B cell (primary cell): ENCODE data around the gene ZNF598. TPM values are rescaled to one million over a fixed set of nuclear protein-coding genes. Genes with fewer than 3 reads are reported as not detected.

Experiments
- ATAC-seq: fragments of 200-7000 bp; cut with Tn5 transposase; one replicate; pipeline ENCODE4 v1.10.0; 2021; ENCODE audit warnings: low read depth, mild to moderate bottlenecking, moderate number of reproducible peaks, moderate library complexity
- CTCF ChIA-PET: fragments of 350-600 bp; sonication (Branson Sonifier 250); formaldehyde crosslinking; loops from one replicate; lab custom pipeline; 2021; ENCODE audit warnings: antibody characterized with exemption, inconsistent platforms; lab: Charles Lee
- POLR2A ChIA-PET: fragments of 350-600 bp; sonication (Branson Sonifier 250); formaldehyde crosslinking; loops from one replicate; lab custom pipeline; 2021; ENCODE audit warnings: antibody characterized with exemption; lab: Charles Lee
- DNase-seq: peaks from one replicate; pipeline ENCODE4 v3.0.0; 2013
- H2AFZ ChIP-seq: 2 replicates; pipeline ENCODE4 v1.6.1; 2012; ENCODE audit warnings: mild to moderate bottlenecking, low read depth, low read length; ENCODE audit not compliant: insufficient read depth, poor library complexity, severe bottlenecking
- H3K27ac ChIP-seq, 2 donors: 1 replicate in 1 of 2; 2 replicates in 1 of 2; pipeline ENCODE4 v1.5.1; 2012 to 2013; ENCODE audit warnings: low read length in 2 of 2, mild to moderate bottlenecking in 2 of 2, moderate library complexity in 1 of 2
- H3K27me3 ChIP-seq, 4 experiments: fragments of 200-600 bp in 1 of 4; sonication (generic) in 1 of 4; replicated peaks in 1 of 4; 1 replicate in 2 of 4; 2 replicates in 2 of 4; pipeline versions ENCODE4 v1.6.1 to v1.7.0; 2013 to 2016; ENCODE audit warnings: low read length in 3 of 4, mild to moderate bottlenecking in 2 of 4, mixed read lengths in 1 of 4, moderate library complexity in 1 of 4; ENCODE audit not compliant: insufficient read depth in 4 of 4, control insufficient read depth in 3 of 4; ENCODE audit errors: control extremely low read depth in 1 of 4
- H3K36me3 ChIP-seq, 2 experiments: replicated peaks in 1 of 2; 1 replicate in 1 of 2; 2 replicates in 1 of 2; pipeline versions ENCODE4 v1.6.1 to v1.7.1; 2013; ENCODE audit warnings: low read length in 1 of 2; ENCODE audit not compliant: insufficient read depth in 2 of 2, control insufficient read depth in 1 of 2; ENCODE audit errors: control extremely low read depth in 1 of 2, extremely low read depth in 1 of 2
- H3K4me1 ChIP-seq, 2 donors: fragments of 200-600 bp in 1 of 2; sonication (generic) in 1 of 2; 1 replicate in 1 of 2; 2 replicates in 1 of 2; pipeline versions ENCODE4 v1.5.1 to v1.6.1; 2013 to 2017; ENCODE audit warnings: low read length in 2 of 2; ENCODE audit not compliant: control insufficient read depth in 2 of 2, insufficient read depth in 2 of 2
- H3K4me2 ChIP-seq: replicated peaks from 2 replicates; pipeline ENCODE3; 2012; ENCODE audit warnings: mild to moderate bottlenecking, low read depth, low read length; ENCODE audit not compliant: poor library complexity, severe bottlenecking
- H3K4me3 ChIP-seq, 5 experiments: fragments of 200-600 bp in 1 of 5; sonication (generic) in 1 of 5; 1 replicate in 3 of 5; 2 replicates in 2 of 5; pipeline versions ENCODE4 v1.5.1 to v1.7.0; 2011 to 2016; ENCODE audit warnings: low read length in 4 of 5, mild to moderate bottlenecking in 4 of 5, low read depth in 2 of 5, control low read depth in 1 of 5, moderate library complexity in 1 of 5; ENCODE audit not compliant: insufficient read depth in 1 of 5; ENCODE audit errors: control extremely low read depth in 1 of 5, extremely low read depth in 1 of 5
- H3K79me2 ChIP-seq: fragments of 200-600 bp; sonication (generic); one replicate; pipeline ENCODE4 v1.6.0; 2016; ENCODE audit warnings: low read length; ENCODE audit not compliant: control insufficient read depth, insufficient read depth
- H3K9ac ChIP-seq: fragments of 200-600 bp; sonication (generic); 2 replicates; pipeline ENCODE4 v1.6.1; 2017; ENCODE audit warnings: mild to moderate bottlenecking, low read length, moderate library complexity
- H3K9me3 ChIP-seq, 3 donors: one replicate each; pipeline versions ENCODE4 v1.6.1 to v1.7.1; 2013; ENCODE audit warnings: low read length in 2 of 3; ENCODE audit not compliant: control insufficient read depth in 2 of 3, insufficient read depth in 1 of 3; ENCODE audit errors: control extremely low read depth in 1 of 3
- H4K20me1 ChIP-seq: 2 replicates; pipeline ENCODE4 v1.6.0; 2012; ENCODE audit warnings: mild to moderate bottlenecking, low read length; ENCODE audit not compliant: insufficient read depth, control insufficient read depth, poor library complexity, severe bottlenecking
- H3K27ac Mint-ChIP-seq: one replicate; pipeline ENCODE4 v1.8.0; 2021; ENCODE audit warnings: mixed read lengths
- H3K27me3 Mint-ChIP-seq: one replicate; pipeline ENCODE4 v1.8.0; 2021; ENCODE audit warnings: mixed read lengths
- H3K4me1 Mint-ChIP-seq: one replicate; pipeline ENCODE4 v1.8.0; 2021; ENCODE audit warnings: mixed read lengths
- H3K4me3 Mint-ChIP-seq: one replicate; pipeline ENCODE4 v1.8.0; 2021; ENCODE audit warnings: mixed read lengths
- H3K9me3 Mint-ChIP-seq: one replicate; pipeline ENCODE4 v1.8.0; 2022; ENCODE audit warnings: mixed read lengths; ENCODE audit not compliant: insufficient read depth
- CTCF ChIP-seq: fragments of 200-600 bp; IDR thresholded peaks from one replicate; pipeline ENCODE4 v1.8.0; 2022; ENCODE audit warnings: antibody characterized with exemption, mild to moderate bottlenecking
- EZH2 ChIP-seq: IDR thresholded peaks from 2 replicates; pipeline ENCODE4 v1.6.1; 2012; ENCODE audit warnings: borderline replicate concordance, low read depth, mild to moderate bottlenecking, moderate library complexity, low read length; ENCODE audit not compliant: insufficient read depth, poor library complexity, severe bottlenecking
- WGBS: methylation state at CpG from one replicate; pipeline ENCODE4 v1.1.5; 2013; ENCODE audit warnings: missing lambda C conversion rate; ENCODE audit not compliant: insufficient coverage; 5-methylcytosine and 5-hydroxymethylcytosine counted together
- intact Hi-C: fragments of 100-400 bp; cut with micrococcal nuclease; formaldehyde crosslinking; loops from one replicate; pipeline ENCODE4 v1.10.0; 2022
- polyA plus RNA-seq: library from polyadenylated mRNA; depleted of rRNA; stranded (reverse); fragments of >200 nt; gene quantifications from 2 replicates; pipeline ENCODE4 v1.2.3, GENCODE V29; 2012
- total RNA-seq, 2 donors: library from RNA; stranded (reverse); fragments of 120-200 nt in 1 of 2; gene quantifications; 1 replicate in 1 of 2; 2 replicates in 1 of 2; pipeline versions ENCODE4 v1.2.3 to v1.2.4, GENCODE V29; 2013 to 2022

ZNF598 gene
- total and polyA plus RNA-seq, 2 donors (not counting 1 experiment from before 2014, with no cell fraction given): 49.5 to 61.5 TPM

- Mint-ChIP-seq H3K9me3 (no peaks in the 10 kb centered on the region), H3K27ac (no peak overlapping the region), H3K4me1 (peaks cover 5% of the 10 kb centered on the region), H3K4me3 (no peak overlapping the region), H3K27me3 (peaks cover 10% of the 10 kb centered on the region)
- TF ChIP-seq CTCF (no peak), EZH2 (no peak)
- DNase-seq (no peak), ATAC-seq (no peak)
- ChIA-PET POLR2A (interaction anchor here (0.6 kb wide), 1 partner anchor 8 kb away, joined by 3 read pairs; no protein-coding TSS in a partner anchor), CTCF (interaction anchor here (0.6 to 1.0 kb wide), 2 partner anchors 110 to 116 kb away, joined by 3 to 4 read pairs; no protein-coding TSS in a partner anchor)
- Histone ChIP-seq H2AFZ (no peak overlapping the region), H3K79me2 (no peaks in the 10 kb centered on the region), H3K9me3 (peaks cover 0 to 13% (median 0%) of the 10 kb centered on the region in 3 donors), H3K27ac (no peak overlapping the region), H3K36me3 (no peaks in the 10 kb centered on the region), H3K4me1 (peaks cover 12 to 16% of the 10 kb centered on the region in 2 donors), H3K9ac (no peak overlapping the region), H4K20me1 (no peaks in the 10 kb centered on the region), H3K4me3 (no peak overlapping the region), H3K4me2 (no peak overlapping the region), H3K27me3 (peaks cover 0 to 41% (median 13%) of the 10 kb centered on the region in 4 experiments)
- intact Hi-C loops: no loop called here
- 84% methylated on average over 6 of the region's 11 CpGs for WGBS
Observed at GRCh38 chr16:2030036-2030435, 20.4 kb upstream of the ZNF598 start.

GRCh38 chr16:2029350-2029749 lies 19.7 kb upstream of the ZNF598 start:
- Histone ChIP-seq H3K79me2 (no peaks in the 10 kb centered on the region), H3K9me3 (peaks cover 0 to 13% (median 0%) of the 10 kb centered on the region in 3 donors), H4K20me1 (no peaks in the 10 kb centered on the region), H3K4me2 (no peak overlapping the region), H2AFZ (no peak overlapping the region), H3K36me3 (no peaks in the 10 kb centered on the region), H3K4me1 (peaks cover 12 to 16% of the 10 kb centered on the region in 2 donors), H3K27me3 (peaks cover 0 to 39% (median 14%) of the 10 kb centered on the region in 4 experiments), H3K9ac (no peak overlapping the region), H3K4me3 (no peak overlapping the region), H3K27ac (no peak overlapping the region)
- CTCF ChIA-PET: no interaction called here
- Mint-ChIP-seq H3K4me1 (peaks cover 5% of the 10 kb centered on the region), H3K4me3 (no peak overlapping the region), H3K27ac (no peak overlapping the region), H3K27me3 (peaks cover 10% of the 10 kb centered on the region), H3K9me3 (no peaks in the 10 kb centered on the region)
- WGBS: 96% methylated on average over 20 of the region's 22 CpGs
- TF ChIP-seq EZH2 (no peak), CTCF (no peak)
- ATAC-seq (no peak), DNase-seq (no peak)
- intact Hi-C loops: loop anchor here (10.0 kb wide), 2 partner anchors 225 to 475 kb away; partner anchors contain the start of gene ECI1
- POLR2A ChIA-PET: interaction anchor here (0.6 kb wide), 1 partner anchor 9 kb away, joined by 3 read pairs; no protein-coding TSS in a partner anchor
